CD4-positive, alpha-beta T cell treated with Interleukin-17A for 4 hours (primary cell): ENCODE measurements around the gene MACROD2.

Source experiments
- DNase-seq: peaks from one replicate; pipeline ENCODE4 v3.0.0-alpha.2; 2020; ENCODE audit warnings: mixed read lengths

The MACROD2 gene

GRCh38 chr20:14341801-14342200, 346.5 kb downstream of the MACROD2 start:
- DNase-seq = no peak

GRCh38 chr20:14342918-14343317, 347.6 kb downstream of the MACROD2 start:
- no peak for DNase-seq

DNA sequence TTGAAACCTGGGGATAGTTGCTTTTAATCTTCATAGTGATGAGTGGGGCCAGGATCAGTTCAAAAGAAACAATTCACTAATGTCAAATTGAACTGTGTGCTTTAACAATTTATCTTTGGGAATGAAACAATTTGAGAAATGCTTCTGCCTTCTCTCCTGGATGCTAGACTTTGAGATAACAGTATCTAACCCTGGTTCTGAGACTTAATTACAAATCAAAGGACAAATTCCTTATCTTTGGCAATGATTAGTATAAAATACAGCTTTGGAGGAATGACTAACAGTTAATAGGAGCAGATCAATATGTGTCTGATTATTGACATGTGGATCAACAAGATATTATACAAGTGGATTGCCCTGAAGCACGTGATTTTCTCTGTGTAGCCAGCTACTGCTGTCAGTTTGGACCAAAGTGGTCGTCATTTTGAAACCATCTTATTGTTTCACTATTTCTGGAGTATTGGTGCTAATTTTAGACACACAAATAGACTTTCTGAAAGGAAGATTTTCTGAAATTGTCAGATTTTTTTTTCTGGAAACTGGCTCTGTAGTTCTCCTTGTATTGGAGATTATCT, 348.3 kb downstream of the MACROD2 start:
- DNase-seq = no peak

DNA sequence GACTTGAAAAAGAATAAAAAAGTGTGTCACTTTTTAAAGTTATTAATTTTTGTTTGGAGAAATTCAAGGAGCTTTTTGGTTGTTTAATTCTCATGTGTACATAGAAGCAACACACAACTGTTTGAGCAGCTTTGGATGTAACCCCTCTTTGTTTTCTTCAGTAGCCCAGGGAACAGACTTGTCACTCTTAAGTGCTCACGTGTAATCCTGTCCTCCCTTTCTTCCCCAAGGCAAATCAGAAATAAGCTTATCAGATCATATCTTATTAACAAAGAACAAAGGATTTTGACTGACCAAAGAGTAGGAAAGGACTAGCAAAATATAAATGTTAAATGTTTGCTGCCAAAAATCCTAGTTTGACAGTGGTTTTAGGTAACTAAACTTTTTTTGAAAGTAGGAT, 349.4 kb downstream of the MACROD2 start:
- no peak for DNase-seq

- no peak for DNase-seq
Observed at GRCh38 chr20:14355791-14356190, 360.5 kb downstream of the MACROD2 start.

GRCh38 chr20:14360416-14360815, 365.1 kb downstream of the MACROD2 start:
- DNase-seq = no peak

GRCh38 chr20:14361509-14362345, 366.4 kb downstream of the MACROD2 start:
- DNase-seq = no peak

- DNase-seq = no peak
Observed at GRCh38 chr20:14374196-14374595, 378.9 kb downstream of the MACROD2 start.

DNA sequence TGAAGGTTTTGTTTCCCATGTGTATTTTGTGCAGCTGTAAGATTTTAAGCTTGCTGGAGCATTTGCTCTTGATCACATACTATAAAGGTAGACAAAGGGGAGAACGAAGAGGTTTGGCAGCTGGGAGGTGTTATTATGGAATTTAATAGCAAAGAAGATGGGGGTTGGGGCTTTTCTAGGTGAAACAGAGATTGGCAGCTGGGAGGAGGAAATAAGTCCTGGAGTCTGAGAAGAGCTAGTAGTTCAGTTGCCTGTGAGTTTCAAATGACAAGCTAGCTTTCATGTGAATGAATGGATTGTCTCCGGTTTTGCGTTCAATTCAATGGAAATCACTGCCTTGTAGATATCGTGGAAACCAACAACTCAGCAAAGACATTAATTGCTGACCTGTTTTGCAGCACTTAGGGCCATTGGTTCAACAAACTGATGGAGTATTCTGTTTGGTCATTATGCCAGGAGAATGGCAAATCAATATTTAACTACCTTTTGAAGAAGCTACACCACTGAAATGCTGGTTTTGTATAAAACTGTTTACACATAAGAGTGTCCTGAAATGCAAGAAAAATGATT, 380.2 kb downstream of the MACROD2 start:
- DNase-seq = no peak

DNA sequence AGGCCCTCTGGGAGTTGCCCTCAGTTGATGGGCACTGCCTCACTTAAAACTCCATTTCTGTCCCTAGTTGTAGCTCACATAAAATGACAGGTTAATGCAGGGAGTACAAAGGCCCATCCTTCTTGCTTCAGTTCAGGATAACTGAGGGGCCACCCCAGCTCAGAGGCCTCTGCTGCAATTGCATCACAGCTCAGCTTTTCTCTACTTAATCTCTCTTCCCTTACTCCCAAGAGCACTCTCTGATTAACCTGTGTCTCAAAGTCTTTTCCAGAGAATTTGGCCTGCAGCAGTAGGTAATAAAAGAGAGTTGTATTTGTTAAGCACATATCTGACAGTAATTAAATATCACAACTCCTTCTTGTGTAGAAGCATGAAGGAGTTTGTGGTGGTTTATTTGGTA, 383.0 kb downstream of the MACROD2 start:
- DNase-seq = no peak

GRCh38 chr20:14383335-14383734, 388.0 kb downstream of the MACROD2 start:
- DNase-seq = no peak

- DNase-seq = no peak
Observed at GRCh38 chr20:14384416-14385175, 389.3 kb downstream of the MACROD2 start.

DNA sequence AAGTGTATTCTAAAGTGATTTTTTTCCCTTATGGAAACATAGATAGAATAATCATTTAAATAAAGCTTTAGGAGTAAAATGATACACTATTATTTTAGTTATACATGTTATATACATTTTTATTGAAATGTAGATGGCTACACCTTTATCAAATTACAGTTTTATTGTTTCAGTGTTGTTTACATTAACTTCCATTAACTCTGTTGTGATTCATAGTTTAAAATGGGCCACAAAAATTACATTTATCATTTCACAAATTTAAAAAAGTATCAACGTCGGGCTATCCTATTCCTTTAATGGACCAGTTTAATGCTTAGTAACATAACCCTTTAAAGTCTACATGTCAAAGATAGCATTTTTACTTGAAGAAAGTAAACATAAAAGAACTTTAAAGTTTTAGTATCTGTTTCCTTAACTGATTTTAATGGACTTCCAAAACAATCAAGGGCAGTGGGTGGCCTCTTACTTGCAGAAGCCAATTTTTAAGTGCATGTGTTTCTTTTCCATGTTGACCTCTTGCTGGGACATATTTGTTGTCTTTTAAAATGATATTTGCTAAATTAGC, 389.9 kb downstream of the MACROD2 start:
- no peak for DNase-seq

- DNase-seq = no peak
Observed at GRCh38 chr20:14386726-14387125, 391.4 kb downstream of the MACROD2 start.

DNA sequence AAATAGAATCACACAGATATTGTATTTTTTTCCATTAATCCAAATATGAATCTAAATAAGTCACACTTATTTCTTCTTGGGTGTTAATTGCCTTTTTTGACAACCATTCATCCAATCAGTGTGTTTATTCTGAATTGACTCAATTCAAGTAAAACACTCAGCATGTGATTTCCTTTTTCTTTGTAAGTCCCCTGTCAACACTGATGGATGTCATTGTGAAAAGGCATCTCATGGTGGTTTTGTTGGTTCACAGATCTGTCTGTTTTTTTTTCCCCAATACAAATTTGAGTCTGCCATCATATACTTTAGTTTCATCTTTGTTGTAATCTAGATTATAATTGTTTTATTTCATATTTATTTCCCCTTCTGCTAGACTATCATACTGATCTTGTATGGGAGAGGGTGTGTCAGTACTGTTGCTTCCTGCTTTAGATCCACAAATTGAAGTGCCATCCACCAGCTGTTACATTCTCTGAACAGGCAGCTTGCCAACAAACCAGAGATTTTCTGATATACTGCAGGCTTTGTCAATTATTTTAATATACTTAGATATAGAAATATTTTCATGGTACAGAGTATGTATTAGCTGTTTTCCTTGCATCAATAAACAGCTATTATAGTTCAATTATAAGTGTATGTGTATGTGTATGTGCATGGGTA, 406.3 kb downstream of the MACROD2 start:
- no peak for DNase-seq

- no peak for DNase-seq
Observed at GRCh38 chr20:14404515-14404914, 409.2 kb downstream of the MACROD2 start.

DNA sequence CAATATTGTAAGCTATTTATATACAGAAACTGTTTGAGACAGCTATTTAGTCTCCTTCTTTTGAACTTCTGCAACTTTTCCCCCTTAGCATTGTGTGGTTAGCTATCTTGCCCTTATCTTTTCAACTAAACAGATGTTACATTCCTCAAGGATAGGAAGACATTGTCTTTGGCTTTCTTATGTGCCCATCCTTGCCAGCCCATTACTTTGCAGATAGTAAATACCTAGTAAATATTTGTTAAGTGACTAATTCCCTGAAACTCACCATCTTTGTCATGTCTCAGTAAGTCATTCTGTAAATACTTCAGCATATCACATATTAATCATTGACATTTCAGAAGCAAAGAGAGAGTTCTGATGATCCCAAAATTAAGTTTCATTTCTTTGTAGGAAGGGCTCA, 411.2 kb downstream of the MACROD2 start:
- DNase-seq = no peak

GRCh38 chr20:14407336-14407735, 412.0 kb downstream of the MACROD2 start:
- DNase-seq = no peak

GRCh38 chr20:14410869-14411555, 415.7 kb downstream of the MACROD2 start:
- DNase-seq = no peak

GRCh38 chr20:14412065-14412681, 416.9 kb downstream of the MACROD2 start:
- no peak for DNase-seq

- DNase-seq = no peak
Observed at GRCh38 chr20:14413835-14414234, 418.5 kb downstream of the MACROD2 start.

- DNase-seq = no peak
Observed at GRCh38 chr20:14414560-14414959, 419.2 kb downstream of the MACROD2 start.
